DOHH2 (cell line): ENCODE measurements around the gene ZNF521.

Experiments used
- H3F3A ChIP-seq: fragments of 200-600 bp; sonication (generic), shearing (Covaris generic); 2 replicates; pipeline ENCODE4 v1.6.0; 2016; ENCODE audit warnings: antibody characterized with exemption, mild to moderate bottlenecking; ENCODE audit not compliant: control insufficient read depth, insufficient read depth
- H3K27ac ChIP-seq: fragments of 200-600 bp; sonication (generic); 2 replicates; pipeline ENCODE4 v1.5.1; 2014; ENCODE audit warnings: low read depth, mild to moderate bottlenecking, low read length, moderate library complexity
- H3K27me3 ChIP-seq: fragments of 200-600 bp; sonication (generic); 2 replicates; pipeline ENCODE4 v1.6.1; 2014; ENCODE audit warnings: mild to moderate bottlenecking, low read length, mixed read lengths; ENCODE audit not compliant: control insufficient read depth
- H3K36me3 ChIP-seq: fragments of 200-600 bp; sonication (generic); 2 replicates; pipeline ENCODE4 v1.6.1; 2014; ENCODE audit warnings: mild to moderate bottlenecking, low read length, moderate library complexity, mixed read lengths; ENCODE audit not compliant: control insufficient read depth
- H3K4me1 ChIP-seq: fragments of 200-600 bp; sonication (generic); 2 replicates; pipeline ENCODE4 v1.6.1; 2014; ENCODE audit warnings: mild to moderate bottlenecking, low read length, mixed read lengths; ENCODE audit not compliant: control insufficient read depth
- H3K4me2 ChIP-seq: fragments of 200-600 bp; sonication (generic); 2 replicates; pipeline ENCODE4 v1.6.0; 2014; ENCODE audit warnings: mild to moderate bottlenecking, low read length, moderate library complexity
- H3K4me3 ChIP-seq: fragments of 200-600 bp; sonication (generic); 2 replicates; pipeline ENCODE4 v1.5.1; 2014; ENCODE audit warnings: mild to moderate bottlenecking, low read length, mixed read lengths
- H3K79me2 ChIP-seq: fragments of 200-600 bp; sonication (generic); 2 replicates; pipeline ENCODE4 v1.6.1; 2014; ENCODE audit warnings: mild to moderate bottlenecking, low read length, mixed read lengths; ENCODE audit not compliant: control insufficient read depth
- H3K9me2 ChIP-seq: fragments of 200-600 bp; sonication (generic); replicated peaks from 2 replicates; pipeline ENCODE4 v1.6.1; 2014; ENCODE audit warnings: mild to moderate bottlenecking, low read length, mixed read lengths; ENCODE audit not compliant: control insufficient read depth
- H3K9me3 ChIP-seq: fragments of 200-600 bp; sonication (generic); 2 replicates; pipeline ENCODE4 v1.6.1; 2014; ENCODE audit warnings: antibody characterized with exemption, low read length, mixed read lengths; ENCODE audit not compliant: control insufficient read depth, insufficient read depth
- H4K20me1 ChIP-seq: fragments of 200-600 bp; sonication (generic); 2 replicates; pipeline ENCODE4 v1.6.0; 2014; ENCODE audit warnings: low read depth, mild to moderate bottlenecking, antibody characterized with exemption, low read length, moderate library complexity; ENCODE audit not compliant: control insufficient read depth, insufficient read depth
- CTCF ChIP-seq: fragments of 200-600 bp; sonication (generic); IDR thresholded peaks from one replicate; pipeline ENCODE4 v1.5.1; 2014; ENCODE audit warnings: antibody characterized with exemption, mild to moderate bottlenecking, low read depth, low read length; ENCODE audit not compliant: poor library complexity, severe bottlenecking
- EZH2phosphoT487 ChIP-seq: fragments of 200-600 bp; sonication (generic); IDR thresholded peaks from 2 replicates; pipeline ENCODE4 v1.6.1; 2017; ENCODE audit warnings: borderline replicate concordance, mild to moderate bottlenecking, antibody characterized with exemption, low read length, moderate library complexity, mixed read lengths

Gene ZNF521

GRCh38 chr18:25175558-25176517 lies 176.1 kb downstream of the ZNF521 start:
- no peaks in the 10 kb centered on the region for H3K4me1 ChIP-seq
- H3K9me3 ChIP-seq: no peaks in the 10 kb centered on the region
- H3K27me3 ChIP-seq: no peaks in the 10 kb centered on the region
- H3F3A ChIP-seq: no peaks in the 10 kb centered on the region
- no peak overlapping the region for H3K27ac ChIP-seq
- TF ChIP-seq EZH2phosphoT487: no peak
- no peak for TF ChIP-seq CTCF
- H3K4me3 ChIP-seq: no peak overlapping the region
- no peak overlapping the region for H3K4me2 ChIP-seq
- no peaks in the 10 kb centered on the region for H3K9me2 ChIP-seq
- no peaks in the 10 kb centered on the region for H3K79me2 ChIP-seq
- no peaks in the 10 kb centered on the region for H4K20me1 ChIP-seq
- no peaks in the 10 kb centered on the region for H3K36me3 ChIP-seq

GRCh38 chr18:25174324-25174723 lies 177.6 kb downstream of the ZNF521 start:
- Histone ChIP-seq H3K9me2 (no peaks in the 10 kb centered on the region), H3K27me3 (no peaks in the 10 kb centered on the region), H3K27ac (no peak overlapping the region), H3K9me3 (no peaks in the 10 kb centered on the region), H3F3A (no peaks in the 10 kb centered on the region), H4K20me1 (no peaks in the 10 kb centered on the region), H3K4me3 (no peak overlapping the region), H3K4me2 (no peak overlapping the region), H3K4me1 (no peaks in the 10 kb centered on the region), H3K79me2 (no peaks in the 10 kb centered on the region), H3K36me3 (no peaks in the 10 kb centered on the region)
- TF ChIP-seq CTCF: no peak
- no peak for TF ChIP-seq EZH2phosphoT487

DNA sequence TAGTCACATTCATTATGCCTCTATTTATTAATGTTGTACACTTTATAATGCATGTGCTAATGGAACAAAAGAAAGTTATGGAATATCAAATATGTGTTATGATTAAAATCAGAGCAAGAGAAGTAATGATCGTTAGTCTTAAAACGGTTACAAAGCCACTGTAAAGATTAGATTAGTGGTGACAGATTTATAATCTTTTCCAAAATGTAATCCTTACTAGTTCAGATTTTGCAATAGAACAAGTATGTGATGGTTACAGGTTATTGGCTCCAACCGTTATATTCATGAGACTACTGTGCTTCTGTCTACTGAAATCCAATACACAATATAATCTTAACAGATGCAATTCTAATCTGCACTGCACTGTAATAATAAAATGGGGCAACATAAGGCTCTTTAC lies 180.6 kb downstream of the ZNF521 start:
- Histone ChIP-seq H3F3A (no peaks in the 10 kb centered on the region), H3K27ac (no peak overlapping the region), H3K9me2 (no peaks in the 10 kb centered on the region), H3K79me2 (no peaks in the 10 kb centered on the region), H3K4me2 (no peak overlapping the region), H4K20me1 (no peaks in the 10 kb centered on the region), H3K4me1 (no peaks in the 10 kb centered on the region), H3K9me3 (no peaks in the 10 kb centered on the region), H3K27me3 (no peaks in the 10 kb centered on the region), H3K4me3 (no peak overlapping the region), H3K36me3 (no peaks in the 10 kb centered on the region)
- TF ChIP-seq CTCF (no peak), EZH2phosphoT487 (no peak)
